NB4 (cell line): Measurements from ENCODE around the gene TFR2.

Experiments
- DNase-seq: peaks from one replicate; pipeline ENCODE4 v3.0.0; 2010; ENCODE audit warnings: low read depth
- H3K4me3 ChIP-seq: one replicate; pipeline ENCODE4 v1.5.1; 2011; ENCODE audit warnings: mild to moderate bottlenecking, low read depth, low read length, moderate library complexity
- CTCF ChIP-seq: IDR thresholded peaks from one replicate; pipeline ENCODE4 v1.5.1; 2012; ENCODE audit warnings: low read depth, low read length
- MAX ChIP-seq: IDR thresholded peaks from 2 replicates; pipeline ENCODE4 v1.6.1; 2011; ENCODE audit warnings: low read depth, low read length
- MYC ChIP-seq: IDR thresholded peaks from 2 replicates; pipeline ENCODE4 v1.6.1; 2011; ENCODE audit warnings: low read depth, low read length
- POLR2A ChIP-seq: IDR thresholded peaks from 2 replicates; pipeline ENCODE4 v1.6.1; 2011; ENCODE audit warnings: mild to moderate bottlenecking; ENCODE audit not compliant: insufficient read length; ENCODE audit errors: extremely low read depth

TFR2 gene

GRCh38 chr7:100686822-100687211 is 45.5 kb upstream of the TFR2 start:
- no peak for DNase-seq
- no peak overlapping the region for H3K4me3 ChIP-seq
- TF ChIP-seq CTCF, result no peak

GRCh38 chr7:100686201-100686821 is 45.0 kb upstream of the TFR2 start:
- DNase-seq, result no peak
- TF ChIP-seq MYC, result no peak
- TF ChIP-seq POLR2A, result no peak
- no peak for TF ChIP-seq MAX
- TF ChIP-seq CTCF, result no peak
- no peak overlapping the region for H3K4me3 ChIP-seq

GRCh38 chr7:100685631-100686145 is 44.3 kb upstream of the TFR2 start:
- H3K4me3 ChIP-seq, result no peak overlapping the region
- DNase-seq, result no peak
- TF ChIP-seq MYC (no peak), CTCF (no peak), POLR2A (no peak), MAX (no peak)

- no peak for DNase-seq
- TF ChIP-seq CTCF (no peak), MYC (no peak), POLR2A (no peak), MAX (no peak)
- H3K4me3 ChIP-seq, result no peak overlapping the region
These were observed 43.8 kb upstream of the TFR2 start for GRCh38 chr7:100685049-100685605.

GRCh38 chr7:100684534-100685042 is 43.2 kb upstream of the TFR2 start:
- no peak for TF ChIP-seq MYC
- TF ChIP-seq CTCF, result no peak
- no peak for TF ChIP-seq MAX
- TF ChIP-seq POLR2A, result no peak
- DNase-seq, result no peak
- no peak overlapping the region for H3K4me3 ChIP-seq
